ENCODE measurements around the gene KCNK4.

The KCNK4 gene

DNA sequence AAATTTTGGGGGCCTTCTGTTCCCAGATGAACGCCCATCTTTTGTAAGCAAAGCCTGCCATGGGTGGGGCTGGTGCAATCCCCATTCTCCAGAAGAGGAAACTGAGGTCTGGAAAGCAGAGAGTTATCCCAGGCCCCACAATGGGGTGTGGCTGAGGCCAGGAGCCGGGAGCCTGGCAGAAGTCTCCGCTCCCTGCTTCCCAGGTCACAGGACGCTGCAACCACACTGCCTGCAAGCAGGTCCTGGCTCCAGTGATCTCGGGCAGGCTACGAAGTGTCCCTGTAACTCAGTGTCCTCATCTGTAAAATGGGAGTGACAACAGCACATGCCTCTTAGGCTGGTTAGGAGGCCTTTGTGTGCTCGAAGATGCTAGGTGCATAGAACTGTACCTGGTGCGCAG, 38.1 kb upstream of the KCNK4 start:
- in situ Hi-C loops (cut with MboI; ENCODE audit: low sequenced_read_pairs) = no loop called here

GRCh38 chr11:64253481-64253880, 37.6 kb upstream of the KCNK4 start:
- in situ Hi-C loops (cut with MboI; ENCODE audit: low sequenced_read_pairs) = no loop called here

DNA sequence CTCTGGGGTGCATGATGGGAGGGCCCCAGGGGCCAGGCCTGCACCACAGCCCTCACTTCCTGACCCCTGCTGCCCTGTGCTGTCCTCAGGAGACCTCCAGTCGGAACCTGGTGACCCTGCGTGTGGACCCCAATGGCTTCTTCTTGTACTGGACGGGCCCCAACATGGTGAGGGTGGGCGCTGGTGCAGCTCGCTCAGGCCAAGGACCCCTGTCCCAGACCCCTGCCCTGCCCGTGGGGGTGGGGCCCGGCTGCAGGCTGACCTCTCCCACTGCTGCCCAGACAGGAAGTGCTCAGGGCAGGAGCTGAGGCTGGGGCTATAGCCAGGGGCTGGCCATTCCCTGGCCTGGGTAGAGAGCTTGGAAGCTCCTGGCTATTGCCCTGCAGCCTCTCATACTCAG, 36.8 kb upstream of the KCNK4 start:
- in situ Hi-C loops (cut with MboI; ENCODE audit: low sequenced_read_pairs) = no loop called here

- in situ Hi-C loops (cut with MboI; ENCODE audit: low sequenced_read_pairs) = no loop called here
Observed at GRCh38 chr11:64255135-64256128, 35.7 kb upstream of the KCNK4 start.

- in situ Hi-C loops (cut with MboI; ENCODE audit: low sequenced_read_pairs) = no loop called here
Observed at GRCh38 chr11:64256300-64256699, 34.8 kb upstream of the KCNK4 start.

- in situ Hi-C loops (cut with MboI; ENCODE audit: low sequenced_read_pairs) = no loop called here
Observed at GRCh38 chr11:64258356-64258755, 32.7 kb upstream of the KCNK4 start.

DNA sequence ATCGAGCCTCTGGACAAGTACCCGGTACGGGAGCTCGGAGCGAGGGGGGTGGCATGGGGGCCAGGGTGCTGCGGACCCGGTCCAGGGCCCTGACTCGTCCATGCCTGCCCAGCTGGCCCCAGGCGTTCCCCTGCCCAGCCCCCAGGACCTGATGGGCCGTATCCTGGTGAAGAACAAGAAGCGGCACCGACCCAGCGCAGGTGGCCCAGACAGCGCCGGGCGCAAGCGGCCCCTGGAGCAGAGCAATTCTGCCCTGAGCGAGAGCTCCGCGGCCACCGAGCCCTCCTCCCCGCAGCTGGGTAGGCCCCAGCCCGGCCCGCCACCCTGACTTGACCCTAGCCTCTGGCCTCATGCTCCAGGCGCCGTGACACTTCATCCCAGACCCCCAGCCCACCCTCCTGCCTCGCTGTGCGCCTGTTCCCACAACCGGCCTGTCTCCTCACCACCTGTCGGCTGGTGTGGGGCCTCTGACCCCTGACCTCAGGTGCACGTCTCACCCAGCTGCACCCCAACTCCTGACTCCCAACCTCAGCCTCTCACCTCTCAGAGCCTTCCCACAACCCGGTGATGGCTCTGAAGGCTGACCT, 32.1 kb upstream of the KCNK4 start:
- in situ Hi-C loops (cut with MboI; ENCODE audit: low sequenced_read_pairs) = no loop called here

DNA sequence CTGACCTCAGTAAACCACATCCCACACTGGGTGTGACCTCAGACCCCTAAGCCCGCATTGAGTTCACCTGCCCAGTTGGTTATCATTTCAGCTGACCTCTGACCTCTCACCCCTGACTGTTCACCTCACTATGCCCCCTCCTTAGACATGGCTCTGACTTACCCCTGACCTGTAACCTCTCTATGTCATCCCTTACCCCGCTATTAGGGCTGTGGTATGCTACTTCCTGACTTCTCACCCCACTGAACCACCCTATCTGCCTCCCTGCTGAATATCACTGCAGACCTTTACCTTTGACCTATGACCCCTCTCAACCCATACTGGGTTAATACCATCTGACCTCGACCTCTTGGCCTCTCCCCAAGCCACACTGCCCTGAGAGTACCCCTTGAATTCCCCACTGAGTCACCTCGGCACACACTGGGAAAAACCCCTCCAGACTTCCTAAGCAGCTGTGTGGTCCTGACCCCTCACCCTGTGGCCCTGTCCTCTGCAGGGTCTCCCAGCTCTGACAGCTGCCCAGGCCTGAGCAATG, 31.5 kb upstream of the KCNK4 start:
- in situ Hi-C loops (cut with MboI; ENCODE audit: low sequenced_read_pairs) = no loop called here

GRCh38 chr11:64260147-64260708, 30.9 kb upstream of the KCNK4 start:
- in situ Hi-C loops (cut with MboI; ENCODE audit: low sequenced_read_pairs) = no loop called here

- in situ Hi-C loops (cut with MboI; ENCODE audit: low sequenced_read_pairs) = no loop called here
Observed at GRCh38 chr11:64261556-64262080, 29.5 kb upstream of the KCNK4 start.

DNA sequence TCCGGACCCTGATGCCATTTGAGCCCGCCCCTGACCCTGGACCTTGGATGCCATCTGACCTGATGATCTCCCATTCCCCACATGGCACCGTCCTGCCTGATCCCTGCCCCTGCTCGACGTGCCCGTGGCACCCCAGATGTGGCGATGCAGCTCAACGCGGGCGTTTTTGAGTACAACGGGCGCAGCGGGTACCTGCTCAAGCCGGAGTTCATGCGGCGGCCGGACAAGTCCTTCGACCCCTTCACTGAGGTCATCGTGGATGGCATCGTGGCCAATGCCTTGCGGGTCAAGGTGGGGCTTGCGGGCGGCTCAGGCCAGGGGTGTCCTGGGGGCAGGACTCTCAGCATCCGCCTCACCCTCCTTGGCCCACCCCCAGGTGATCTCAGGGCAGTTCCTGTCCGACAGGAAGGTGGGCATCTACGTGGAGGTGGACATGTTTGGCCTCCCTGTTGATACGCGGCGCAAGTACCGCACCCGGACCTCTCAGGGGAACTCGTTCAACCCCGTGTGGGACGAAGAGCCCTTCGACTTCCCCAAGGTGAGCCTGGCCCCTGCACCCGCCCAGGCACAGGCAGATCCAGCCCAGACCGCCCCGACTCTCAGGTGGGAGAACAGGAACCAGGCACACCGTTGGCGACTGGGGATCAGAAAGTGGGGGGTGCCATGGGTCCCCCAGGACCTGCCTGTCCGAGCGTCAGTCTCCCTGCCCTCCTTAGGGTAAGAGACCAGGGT, 28.7 kb upstream of the KCNK4 start:
- in situ Hi-C loops (cut with MboI; ENCODE audit: low sequenced_read_pairs) = no loop called here

DNA sequence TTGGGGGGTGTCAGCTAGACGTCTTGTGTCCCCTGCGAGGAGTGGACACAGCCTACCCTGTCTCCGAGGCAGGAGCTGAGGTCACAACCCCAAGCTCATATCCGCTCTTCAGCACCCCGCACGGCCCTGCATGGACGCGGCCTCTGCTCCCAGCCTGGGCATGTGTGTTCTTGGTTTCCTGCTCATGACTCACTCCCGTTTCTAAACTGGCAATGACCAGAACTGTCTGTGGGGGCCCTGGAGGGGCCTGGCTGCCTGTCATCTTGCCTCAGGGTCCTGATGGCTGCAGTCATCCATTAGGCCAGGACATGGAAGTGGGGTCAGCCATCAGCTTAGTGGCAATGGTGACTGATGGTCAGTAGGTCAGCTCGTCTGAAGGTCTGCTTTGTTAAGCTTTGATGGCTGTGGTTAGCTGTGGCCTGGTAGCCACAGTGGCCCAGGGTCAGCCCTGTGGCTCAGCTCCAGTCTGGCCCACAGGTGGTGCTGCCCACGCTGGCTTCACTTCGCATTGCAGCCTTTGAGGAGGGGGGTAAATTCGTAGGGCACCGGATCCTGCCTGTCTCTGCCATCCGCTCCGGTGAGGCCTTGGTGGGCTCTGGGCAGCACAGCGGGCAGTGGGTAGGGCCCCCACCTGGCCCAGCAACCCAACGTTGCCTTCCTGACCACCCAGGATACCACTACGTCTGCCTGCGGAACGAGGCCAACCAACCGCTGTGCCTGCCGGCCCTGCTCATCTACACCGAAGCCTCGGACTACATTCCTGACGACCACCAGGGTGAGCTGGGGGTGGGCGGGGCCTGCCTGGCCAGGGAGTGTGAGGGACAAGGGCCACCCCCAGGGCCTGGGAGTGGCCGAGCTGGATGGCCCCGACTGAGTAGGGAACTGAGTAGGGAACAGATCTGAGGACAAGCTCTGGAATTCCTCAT, 27.8 kb upstream of the KCNK4 start:
- in situ Hi-C loops (cut with MboI; ENCODE audit: low sequenced_read_pairs) = no loop called here

DNA sequence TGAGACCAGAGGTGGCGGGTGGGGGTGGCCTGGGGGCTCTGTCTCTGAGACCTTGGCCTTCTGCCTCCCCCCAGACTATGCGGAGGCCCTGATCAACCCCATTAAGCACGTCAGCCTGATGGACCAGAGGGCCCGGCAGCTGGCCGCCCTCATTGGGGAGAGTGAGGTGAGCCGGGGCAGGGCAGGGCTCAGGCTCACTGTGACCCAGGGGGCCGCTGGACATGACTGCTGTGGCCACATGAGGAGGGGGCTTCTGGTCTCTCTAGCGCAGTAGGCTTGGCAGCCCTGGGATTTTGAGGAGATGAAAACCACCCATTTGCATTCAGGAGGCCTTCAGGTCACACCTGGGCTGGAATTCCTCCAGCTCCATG, 27.2 kb upstream of the KCNK4 start:
- in situ Hi-C loops (cut with MboI; ENCODE audit: low sequenced_read_pairs) = no loop called here

DNA sequence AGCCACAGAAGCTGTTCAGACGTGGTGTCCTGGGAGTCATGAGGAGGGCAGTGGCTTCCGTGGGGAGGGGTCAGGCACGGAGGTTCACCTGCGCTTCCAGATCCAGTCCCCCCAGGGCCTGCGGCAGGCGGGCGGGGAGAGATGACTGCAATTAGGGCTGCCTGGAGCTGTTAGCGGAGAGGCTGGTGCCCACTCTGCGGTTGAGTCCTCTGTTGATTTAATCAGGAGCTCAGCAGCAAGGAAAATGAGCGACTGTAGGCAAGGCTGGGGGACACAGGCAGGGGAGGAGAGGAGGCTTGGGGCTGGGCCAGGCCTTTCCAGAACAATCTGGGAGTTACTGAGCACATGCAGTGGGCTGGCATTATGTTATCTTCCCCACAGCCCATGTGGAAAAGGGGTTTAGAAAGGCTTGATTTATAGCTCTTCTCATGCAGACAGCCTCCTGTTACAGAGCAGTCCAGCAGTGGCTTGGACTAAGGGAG, 26.7 kb upstream of the KCNK4 start:
- in situ Hi-C loops (cut with MboI; ENCODE audit: low sequenced_read_pairs) = no loop called here

DNA sequence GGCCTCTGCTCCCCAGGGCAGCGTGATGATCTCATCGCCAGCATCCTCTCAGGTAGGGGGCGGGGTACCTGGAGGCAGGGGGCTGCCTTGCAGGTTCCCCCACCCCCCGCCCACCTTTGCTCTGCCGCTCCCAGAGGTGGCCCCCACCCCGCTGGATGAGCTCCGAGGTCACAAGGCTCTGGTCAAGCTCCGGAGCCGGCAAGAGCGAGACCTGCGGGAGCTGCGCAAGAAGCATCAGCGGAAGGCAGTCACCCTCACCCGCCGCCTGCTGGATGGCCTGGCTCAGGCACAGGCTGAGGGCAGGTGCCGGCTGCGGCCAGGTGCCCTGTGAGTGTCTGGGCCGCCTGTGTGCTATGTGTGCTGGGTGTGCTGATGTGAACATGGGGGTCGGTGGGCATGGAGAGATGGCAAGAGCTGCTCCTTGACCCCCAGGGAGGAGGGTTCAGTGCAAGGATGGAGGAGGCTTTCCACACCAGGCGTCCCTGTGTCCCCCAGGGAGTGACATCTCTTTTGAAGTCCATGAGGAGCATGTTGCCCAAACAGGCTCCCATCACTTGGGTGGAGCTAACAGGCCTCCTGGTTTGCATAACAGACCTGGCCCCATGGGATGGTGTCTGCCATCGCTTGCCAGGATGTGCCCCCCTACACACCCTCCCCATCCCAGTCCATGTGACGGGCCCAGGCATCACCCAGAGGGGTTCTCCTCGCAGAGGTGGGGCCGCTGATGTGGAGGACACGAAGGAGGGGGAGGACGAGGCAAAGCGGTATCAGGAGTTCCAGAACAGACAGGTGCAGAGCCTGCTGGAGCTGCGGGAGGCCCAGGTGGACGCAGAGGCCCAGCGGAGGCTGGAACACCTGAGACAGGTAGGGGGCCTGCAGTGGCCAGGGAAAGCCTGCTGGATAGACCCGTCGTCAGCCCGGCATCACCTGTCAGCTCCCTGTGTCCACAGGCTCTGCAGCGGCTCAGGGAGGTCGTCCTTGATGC, 25.6 kb upstream of the KCNK4 start:
- in situ Hi-C loops (cut with MboI; ENCODE audit: low sequenced_read_pairs) = no loop called here

- in situ Hi-C loops (cut with MboI; ENCODE audit: low sequenced_read_pairs) = no loop called here
Observed at GRCh38 chr11:64266339-64266738, 24.8 kb upstream of the KCNK4 start.

DNA sequence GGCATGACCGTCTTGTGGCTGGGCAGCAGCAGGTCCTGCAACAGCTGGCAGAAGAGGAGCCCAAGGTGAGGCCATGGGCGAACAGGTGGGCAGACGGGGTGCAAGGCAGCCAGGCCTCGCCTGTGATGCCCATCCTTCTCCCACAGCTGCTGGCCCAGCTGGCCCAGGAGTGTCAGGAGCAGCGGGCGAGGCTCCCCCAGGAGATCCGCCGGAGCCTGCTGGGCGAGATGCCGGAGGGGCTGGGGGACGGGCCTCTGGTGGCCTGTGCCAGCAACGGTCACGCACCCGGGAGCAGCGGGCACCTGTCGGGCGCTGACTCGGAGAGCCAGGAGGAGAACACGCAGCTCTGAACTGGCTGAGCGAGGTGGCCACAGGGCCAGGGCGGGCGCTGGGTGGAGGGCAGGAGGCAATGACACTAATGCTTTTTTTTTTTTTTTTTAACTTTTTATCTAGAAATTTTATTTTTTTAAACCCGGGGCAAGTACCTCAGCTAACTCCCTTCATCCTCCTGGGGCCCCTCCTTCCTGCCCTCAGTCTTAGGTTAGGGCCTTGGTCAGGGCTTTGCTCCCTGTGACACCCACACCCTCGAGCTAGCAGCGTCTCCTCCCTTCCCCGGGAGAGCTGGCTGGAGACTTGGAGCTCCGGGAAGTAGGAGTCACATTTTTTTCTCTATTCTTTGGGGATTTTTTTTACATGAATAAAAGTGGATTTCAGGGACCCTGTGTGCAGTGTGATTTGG, 23.7 kb upstream of the KCNK4 start:
- in situ Hi-C loops (cut with MboI; ENCODE audit: low sequenced_read_pairs) = no loop called here

Measured in hTERT RPE-1 (cell line).